HG03442 (cell line): Measurements from ENCODE around the gene ZBTB44.

ENCODE experiments used
- ATAC-seq: cut with Tn5 transposase; IDR thresholded peaks from one replicate; pipeline ENCODE4 v1.9.1; 2021; ENCODE audit warnings: mild to moderate bottlenecking, moderate library complexity; ENCODE audit not compliant: unreplicated experiment

The ZBTB44 gene

GRCh38 chr11:130179396-130180306, 135.1 kb downstream of the ZBTB44 start:
- ATAC-seq = no peak

GRCh38 chr11:130178441-130179339, 136.0 kb downstream of the ZBTB44 start:
- ATAC-seq = no peak

GRCh38 chr11:130177782-130178181, 136.9 kb downstream of the ZBTB44 start:
- no peak for ATAC-seq
